ENCODE results near the gene GMNN. TPM values are rescaled to one million over a fixed set of nuclear protein-coding genes. Genes with fewer than 3 reads are reported as not detected.
"Not testable (repeated sequence)": the region's sequence is repeated elsewhere in the genome, so short reads cannot be mapped to it uniquely, and the experiment has no call there.

Gene GMNN
- 22.0 and 49.5 TPM in 2 replicates for total RNA-seq

DNA sequence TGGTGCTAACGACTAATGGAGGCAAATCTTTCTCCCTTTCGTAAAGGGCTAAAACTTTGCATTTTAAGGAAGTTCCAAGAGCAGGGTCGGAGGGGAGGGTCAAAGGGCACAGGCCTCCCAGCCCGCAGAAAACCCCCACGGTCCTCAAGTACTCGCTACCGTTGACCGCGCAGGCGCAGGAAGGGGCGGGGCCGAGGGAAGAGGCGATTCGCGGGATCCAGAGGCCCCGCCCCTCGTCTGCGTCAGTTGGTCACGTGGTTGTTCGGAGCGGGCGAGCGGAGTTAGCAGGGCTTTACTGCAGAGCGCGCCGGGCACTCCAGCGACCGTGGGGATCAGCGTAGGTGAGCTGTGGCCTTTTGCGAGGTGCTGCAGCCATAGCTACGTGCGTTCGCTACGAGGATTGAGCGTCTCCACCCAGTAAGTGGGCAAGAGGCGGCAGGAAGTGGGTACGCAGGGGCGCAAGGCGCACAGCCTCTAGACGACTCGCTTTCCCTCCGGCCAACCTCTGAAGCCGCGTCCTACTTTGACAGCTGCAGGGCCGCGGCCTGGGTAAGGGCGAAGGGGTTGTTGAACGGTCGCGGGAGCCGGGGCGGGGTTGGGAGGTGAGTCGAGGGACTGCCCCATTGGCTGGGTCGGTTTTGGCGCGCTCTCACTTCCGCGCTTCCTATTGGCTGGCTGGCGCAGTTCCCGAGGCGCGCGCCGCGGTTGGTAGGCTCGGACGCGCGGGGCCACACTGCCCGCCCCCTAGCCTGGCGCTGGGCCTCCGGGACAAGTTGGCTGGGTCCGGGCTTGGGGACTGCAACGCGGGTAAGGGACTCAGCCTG lies at the start of gene GMNN:
GMNN (plus strand) TSS at position 242 of the 824 bp plus-strand sequence. CDS start 2,310 bp downstream, outside the sequence.
- DNase-seq (ENCODE audit: low read depth, low spot score), result peak; percentile 63

DNA sequence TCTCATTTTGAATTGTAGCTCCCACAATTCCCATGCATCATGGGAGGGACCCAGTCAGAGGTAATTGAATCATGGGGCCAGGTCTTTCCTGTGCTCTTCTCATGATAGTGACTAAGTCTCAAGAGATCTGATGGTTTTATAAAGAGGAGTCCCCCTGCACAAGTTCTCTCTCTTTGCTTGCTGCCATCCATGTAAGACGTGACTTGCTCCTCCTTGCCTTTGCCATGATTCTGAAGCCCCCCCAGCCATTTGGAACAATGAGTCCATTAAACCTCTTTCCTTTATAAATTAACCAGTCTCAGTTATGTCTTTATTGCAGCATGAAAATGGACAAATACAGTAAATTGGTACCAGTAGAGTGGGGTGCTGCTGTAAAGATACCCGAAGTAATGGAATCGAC lies 44.1 kb upstream of the GMNN start:
- not testable (repeated sequence) for DNase-seq (ENCODE audit: low read depth, low spot score)

DNA sequence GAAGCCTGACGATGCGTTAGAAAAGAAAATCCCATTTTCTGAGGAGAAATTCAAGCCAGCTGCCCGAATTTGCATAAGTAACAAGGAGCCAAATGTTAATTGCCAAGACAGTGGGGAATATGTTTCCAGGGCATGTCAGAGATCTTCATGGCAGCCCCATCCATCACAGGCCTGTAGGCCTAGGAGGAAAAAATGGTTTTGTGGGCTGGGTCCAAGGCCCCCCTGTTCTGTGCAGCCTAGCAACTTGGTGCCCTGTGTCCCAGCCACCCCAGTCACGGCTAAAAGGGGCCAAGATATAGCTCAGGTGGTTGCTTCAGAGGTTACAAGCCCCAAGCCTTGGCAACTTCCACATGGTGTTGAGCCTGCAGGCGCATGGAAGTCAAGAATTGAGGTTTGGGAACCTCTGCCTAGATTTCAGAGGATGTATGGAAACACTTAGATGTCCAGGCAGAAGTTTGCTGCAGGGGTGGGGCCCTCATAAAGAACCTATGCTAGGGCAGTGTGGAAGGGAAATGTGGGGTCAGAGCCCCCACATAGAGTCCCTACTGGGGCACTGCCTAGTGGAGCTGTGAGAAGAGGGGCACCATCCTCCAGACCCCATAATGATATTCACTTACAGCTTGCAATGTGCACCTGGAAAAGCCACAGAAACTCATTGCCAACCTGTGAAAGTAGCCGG lies 43.1 kb upstream of the GMNN start:
- DNase-seq (ENCODE audit: low read depth, low spot score), result not testable (repeated sequence)

DNA sequence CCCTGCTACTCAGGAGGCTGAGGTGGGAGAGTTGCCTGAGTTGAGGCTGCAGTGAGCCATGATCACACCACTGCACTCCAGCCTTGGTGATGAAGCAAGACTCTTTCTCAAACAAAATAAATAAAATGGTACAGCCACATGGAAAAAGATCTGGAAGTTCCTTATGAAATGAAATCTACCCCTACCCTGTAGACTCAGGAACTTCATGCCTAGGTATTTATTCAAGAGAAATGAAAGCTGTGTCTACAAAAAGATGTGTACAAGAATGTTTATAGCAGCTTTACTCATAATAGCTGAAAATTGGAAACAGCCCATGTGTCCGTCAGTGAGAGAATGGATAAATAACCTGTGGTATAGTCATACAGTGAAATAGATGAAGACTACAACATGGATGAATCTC lies 40.6 kb upstream of the GMNN start:
- no peak for DNase-seq (ENCODE audit: low read depth, low spot score)

- not testable (repeated sequence) for DNase-seq (ENCODE audit: low read depth, low spot score)
Measured at GRCh38 chr6:24734710-24735109, 40.0 kb upstream of the GMNN start.

DNA sequence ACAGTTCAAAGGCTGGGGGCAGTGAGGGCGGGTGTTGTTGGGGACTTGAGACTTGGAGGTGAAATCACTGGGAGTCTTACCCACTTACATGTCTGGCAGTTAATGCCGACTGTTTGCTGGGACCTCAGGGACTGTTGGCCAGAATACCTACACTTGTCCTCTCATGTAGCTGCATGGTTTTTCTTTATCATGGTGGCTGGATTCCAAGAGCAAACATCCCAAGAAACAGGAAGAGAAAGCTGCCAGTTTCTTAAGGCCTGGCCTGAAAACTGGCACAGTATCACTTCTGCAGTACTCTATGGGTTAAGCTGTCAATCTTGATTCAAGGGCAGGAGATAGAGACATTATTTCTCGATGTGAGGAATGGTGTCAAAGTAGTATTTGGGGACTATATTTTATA lies 36.0 kb upstream of the GMNN start:
- no peak for DNase-seq (ENCODE audit: low read depth, low spot score)

DNA sequence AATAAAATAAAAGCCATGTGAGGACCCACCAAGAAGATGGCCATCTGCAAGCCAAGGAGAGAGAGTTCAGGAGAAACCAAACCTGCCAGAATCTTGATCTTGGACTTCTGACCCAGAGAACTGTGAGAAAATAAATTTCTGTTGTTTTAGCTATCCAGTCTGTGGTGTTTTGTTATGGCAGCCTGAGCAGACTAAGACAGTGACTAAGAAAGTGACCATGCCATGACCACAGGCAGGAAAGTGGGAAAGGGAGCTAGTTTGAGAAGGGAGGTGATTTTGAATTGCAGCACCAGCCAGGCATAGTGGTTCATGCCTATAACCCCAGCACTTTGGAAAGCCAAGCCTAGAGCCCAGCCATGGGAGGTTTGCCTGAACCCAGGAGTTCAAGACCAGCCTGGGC lies 33.9 kb upstream of the GMNN start:
- no peak for DNase-seq (ENCODE audit: low read depth, low spot score)

- no peak for DNase-seq (ENCODE audit: low read depth, low spot score)
Measured at GRCh38 chr6:24742216-24742738, 32.5 kb upstream of the GMNN start.

DNA sequence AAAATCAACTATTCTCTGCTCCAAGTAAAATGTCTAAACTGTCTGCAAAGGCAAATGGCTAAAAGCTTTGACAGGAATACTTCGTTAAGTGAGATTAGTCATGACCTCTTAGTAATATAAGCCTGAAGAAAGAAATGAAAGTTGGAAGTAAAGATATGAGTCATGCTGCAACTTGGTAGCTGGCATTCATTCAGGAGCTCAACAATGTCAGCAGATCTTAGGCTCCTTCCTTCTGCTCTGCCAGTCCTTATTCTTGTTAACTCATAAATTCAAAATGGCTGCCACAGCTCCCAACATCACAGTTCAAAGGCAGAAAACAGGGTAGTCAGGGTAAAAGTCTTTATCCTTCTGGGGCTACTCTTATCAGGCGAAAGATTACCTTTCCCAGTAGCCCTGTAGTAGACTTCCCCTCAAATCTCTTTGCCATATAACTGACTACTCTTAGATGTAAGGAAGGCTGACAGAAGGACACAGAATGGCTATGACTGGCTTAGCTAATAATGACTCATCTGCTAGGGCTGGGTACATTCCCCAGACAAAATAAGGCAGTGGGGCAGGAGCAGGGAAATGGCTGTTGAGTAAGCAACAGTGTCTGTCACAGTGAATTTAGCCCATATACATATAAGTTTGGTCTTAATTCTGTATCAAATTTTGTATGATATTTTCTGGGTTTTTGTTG lies 31.3 kb upstream of the GMNN start:
- DNase-seq (ENCODE audit: low read depth, low spot score), result peak; percentile 90

DNA sequence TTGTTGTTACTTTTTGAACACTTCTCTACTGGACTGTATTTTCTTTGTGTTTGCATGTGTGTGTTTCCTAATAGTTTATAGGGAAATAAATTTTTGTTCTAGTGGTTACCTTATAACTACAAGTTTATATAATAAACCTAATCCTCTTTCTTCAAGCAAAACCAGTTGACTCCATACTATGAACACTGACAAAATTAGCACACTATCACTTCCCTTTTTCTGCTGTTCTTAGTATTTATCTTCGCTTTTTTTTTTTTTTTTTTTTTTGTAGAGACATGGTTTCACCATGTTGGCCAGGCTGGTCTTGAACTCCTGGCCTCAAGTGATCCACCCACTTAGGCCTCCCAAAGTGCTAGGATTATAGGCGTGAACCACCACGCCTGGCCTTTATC lies 30.8 kb upstream of the GMNN start:
- no peak for DNase-seq (ENCODE audit: low read depth, low spot score)

GRCh38 chr6:24744911-24745310 lies 29.8 kb upstream of the GMNN start:
- no peak for DNase-seq (ENCODE audit: low read depth, low spot score)

- no peak for DNase-seq (ENCODE audit: low read depth, low spot score)
Measured at GRCh38 chr6:24749297-24749696, 25.4 kb upstream of the GMNN start.

DNA sequence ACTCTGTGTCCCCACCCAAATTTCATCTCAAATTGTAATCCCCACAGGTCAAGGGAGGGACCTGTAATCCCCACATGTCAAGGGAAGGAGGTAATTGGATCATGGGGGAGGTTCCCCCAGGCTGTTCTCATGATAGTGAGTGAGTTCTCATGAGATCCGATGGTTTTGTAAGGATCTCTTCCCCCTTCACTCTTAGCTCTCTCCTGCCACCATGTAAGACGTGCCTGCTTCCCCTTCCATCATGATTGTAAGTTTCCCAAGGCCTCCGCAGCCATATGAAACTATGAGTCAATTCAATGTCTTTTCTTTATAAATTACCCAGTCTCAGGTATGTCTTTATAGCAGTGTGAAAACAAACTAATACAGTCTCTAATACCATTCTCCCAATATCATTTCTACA lies 23.9 kb upstream of the GMNN start:
- not testable (repeated sequence) for DNase-seq (ENCODE audit: low read depth, low spot score)

DNA sequence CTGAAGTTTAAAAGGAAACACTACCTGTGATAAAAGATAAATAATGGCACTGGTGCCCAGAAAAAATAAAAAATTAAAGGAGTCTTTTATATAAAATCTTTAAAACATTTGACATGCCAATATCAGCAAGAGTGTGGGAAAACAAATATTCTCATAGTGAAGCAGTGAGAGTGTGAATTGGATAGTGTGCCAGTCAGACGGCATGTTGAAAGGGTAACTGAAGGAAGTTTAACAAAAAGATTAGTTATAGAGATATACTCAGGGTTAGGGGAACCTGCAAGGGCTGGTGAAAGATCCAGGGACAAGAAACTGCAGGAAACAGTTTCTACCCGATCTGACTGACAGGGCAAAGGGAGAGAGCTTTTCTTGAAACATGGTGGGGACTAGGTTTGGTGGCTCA lies 22.2 kb upstream of the GMNN start:
- no peak for DNase-seq (ENCODE audit: low read depth, low spot score)

- no peak for DNase-seq (ENCODE audit: low read depth, low spot score)
Measured at GRCh38 chr6:24752917-24753492, 21.7 kb upstream of the GMNN start.

DNA sequence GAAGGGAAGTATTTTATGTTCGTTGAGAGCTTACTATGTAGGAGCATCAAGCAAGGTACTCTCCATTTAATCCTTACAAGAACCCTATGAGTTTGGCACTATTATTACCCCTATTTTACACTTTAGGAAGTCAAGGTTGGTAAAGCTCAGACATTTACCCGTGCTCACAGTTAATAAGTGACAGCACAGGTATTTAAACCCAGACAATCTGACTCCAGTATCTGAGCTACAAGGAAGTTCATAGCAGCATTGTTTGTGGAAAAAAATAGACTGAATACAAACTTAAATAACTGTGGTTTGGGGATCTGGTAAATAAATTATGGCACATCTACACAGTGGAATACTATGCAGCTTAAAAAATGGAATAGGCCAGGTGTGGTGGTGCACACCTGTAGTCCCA lies 21.2 kb upstream of the GMNN start:
- DNase-seq (ENCODE audit: low read depth, low spot score), result no peak

DNA sequence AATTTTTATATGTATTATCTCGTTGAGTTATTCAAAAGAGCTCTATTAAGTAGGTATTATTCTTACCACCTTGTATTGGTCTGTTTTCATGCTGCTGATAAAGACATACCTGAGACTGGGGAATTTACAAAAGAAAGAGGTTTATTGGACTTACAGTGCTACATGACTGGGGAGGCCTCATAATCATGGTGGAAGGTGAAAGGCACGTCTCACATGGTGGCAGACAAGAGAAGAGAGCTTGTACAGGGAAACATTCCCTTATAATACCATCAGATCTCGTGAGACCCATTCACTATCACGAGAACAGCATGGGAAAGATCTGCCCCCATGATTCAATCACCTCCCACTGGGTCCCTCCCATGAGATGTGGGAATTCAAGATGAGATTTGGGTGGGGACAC lies 20.4 kb upstream of the GMNN start:
- not testable (repeated sequence) for DNase-seq (ENCODE audit: low read depth, low spot score)

DNA sequence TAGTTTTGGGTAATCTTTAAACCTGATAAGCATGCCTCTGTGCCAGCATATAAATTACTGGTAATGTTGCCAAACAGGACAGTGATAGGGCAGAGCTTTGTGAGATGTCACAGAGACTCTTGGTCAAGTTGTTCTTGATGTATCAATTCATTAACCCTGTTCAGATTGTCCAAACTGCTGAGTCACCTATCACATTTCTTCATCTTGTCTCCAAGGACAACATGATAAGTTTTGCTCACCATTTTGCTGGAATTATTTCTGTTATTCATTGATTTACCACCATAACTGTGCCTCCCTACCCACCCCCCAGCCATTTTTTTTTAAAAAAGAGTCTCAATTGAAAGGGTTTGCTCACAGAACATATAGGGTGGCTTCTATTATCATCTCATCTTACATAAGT lies 19.5 kb upstream of the GMNN start:
- no peak for DNase-seq (ENCODE audit: low read depth, low spot score)

GRCh38 chr6:24757611-24758010 lies 17.1 kb upstream of the GMNN start:
- no peak for DNase-seq (ENCODE audit: low read depth, low spot score)

- DNase-seq (ENCODE audit: low read depth, low spot score), result no peak
Measured at GRCh38 chr6:24759718-24760117, 15.0 kb upstream of the GMNN start.

DNA sequence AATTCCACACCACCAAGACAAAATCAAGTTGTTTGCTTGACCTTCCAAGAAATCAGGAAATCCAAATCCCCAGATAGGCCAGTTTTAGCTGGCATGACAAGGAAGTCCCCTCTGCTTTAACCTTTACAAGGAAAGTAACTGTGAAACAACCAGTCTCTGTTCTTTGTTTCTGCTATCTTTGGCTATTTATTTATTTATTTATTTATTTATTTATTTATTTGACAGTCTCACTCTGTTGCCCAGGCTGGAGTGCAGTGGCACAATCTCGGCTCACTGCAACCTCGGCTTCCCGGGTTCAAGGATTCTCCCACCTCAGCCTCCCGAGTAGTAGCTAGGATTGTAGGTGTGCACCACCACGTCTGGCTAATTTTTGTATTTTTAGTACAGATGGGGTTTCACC lies 14.5 kb upstream of the GMNN start:
- DNase-seq (ENCODE audit: low read depth, low spot score), result no peak
